SK-N-SH treated with all-trans-retinoic acid at 6 μM for 48 hours (cell line): ENCODE measurements around the gene MAML3.
A peak's percentile ranks its signal among the peaks of the same experiment; 100 is the strongest.

ENCODE experiments used
- ATAC-seq: fragments of 200-7000 bp; cut with Tn5 transposase; 3 replicates; pipeline ENCODE4 v1.9.1; 2020; ENCODE audit warnings: mild to moderate bottlenecking, moderate library complexity
- ARNTL ChIP-seq: fragments of 450-650 bp; formaldehyde crosslinking; IDR thresholded peaks from 2 replicates; pipeline ENCODE4 v1.5.0; 2020; ENCODE audit warnings: low read depth, mild to moderate bottlenecking, moderate library complexity, borderline replicate concordance
- BACH2 ChIP-seq: fragments of 250-450 bp; sonication (Bioruptor Pico); IDR thresholded peaks from 2 replicates; pipeline ENCODE4 v1.9.0; 2021; ENCODE audit warnings: mild to moderate bottlenecking, borderline replicate concordance
- CSDC2 ChIP-seq: fragments of 250-450 bp; sonication (Bioruptor Pico); IDR thresholded peaks from 2 replicates; pipeline ENCODE4 v1.5.0; 2020; ENCODE audit warnings: mild to moderate bottlenecking, moderate library complexity
- ESRRG ChIP-seq: fragments of 250-450 bp; sonication (Bioruptor Pico); IDR thresholded peaks from 2 replicates; pipeline ENCODE4 v1.6.1; 2021; ENCODE audit warnings: mild to moderate bottlenecking
- GLIS3 ChIP-seq: fragments of 250-450 bp; sonication (Bioruptor Pico); IDR thresholded peaks from 2 replicates; pipeline ENCODE4 v1.5.0; 2020; ENCODE audit warnings: mild to moderate bottlenecking, moderate library complexity
- ISL1 ChIP-seq: fragments of 250-450 bp; sonication (Bioruptor Pico); IDR thresholded peaks from 2 replicates; pipeline ENCODE4 v2.1.2; 2022; ENCODE audit warnings: mild to moderate bottlenecking, moderate library complexity
- OSR1 ChIP-seq: fragments of 250-450 bp; sonication (Bioruptor Pico); IDR thresholded peaks from 2 replicates; pipeline ENCODE4 v1.8.0; 2022; ENCODE audit warnings: moderate library complexity, mild to moderate bottlenecking, inconsistent platforms
- PATZ1 ChIP-seq: fragments of 250-450 bp; sonication (Bioruptor Pico); IDR thresholded peaks from 2 replicates; pipeline ENCODE4 v1.8.0; 2020; ENCODE audit warnings: mild to moderate bottlenecking, moderate library complexity, borderline replicate concordance
- POU6F1 ChIP-seq: fragments of 250-450 bp; sonication (Bioruptor Pico); IDR thresholded peaks from 2 replicates; pipeline ENCODE4 v1.8.0; 2021; ENCODE audit warnings: low read depth, mild to moderate bottlenecking, moderate library complexity, borderline replicate concordance
- PPARA ChIP-seq: fragments of 250-450 bp; sonication (Bioruptor Pico); IDR thresholded peaks from 2 replicates; pipeline ENCODE4 v1.5.0; 2020; ENCODE audit warnings: mild to moderate bottlenecking, borderline replicate concordance
- RARB ChIP-seq: fragments of 250-450 bp; sonication (Bioruptor Pico); IDR thresholded peaks from 2 replicates; pipeline ENCODE4 v1.8.0; 2021; ENCODE audit warnings: mild to moderate bottlenecking, moderate library complexity
- TCF4 ChIP-seq: fragments of 250-450 bp; sonication (Bioruptor Pico); IDR thresholded peaks from 2 replicates; pipeline ENCODE4 v1.8.0; 2021; ENCODE audit warnings: mild to moderate bottlenecking, moderate library complexity, borderline replicate concordance
- TSHZ2 ChIP-seq: fragments of 250-450 bp; sonication (Bioruptor Pico); IDR thresholded peaks from 2 replicates; pipeline ENCODE4 v1.5.0; 2020; ENCODE audit warnings: mild to moderate bottlenecking, moderate library complexity
- ZFP30 ChIP-seq: fragments of 450-650 bp; formaldehyde crosslinking; IDR thresholded peaks from 2 replicates; pipeline ENCODE4 v1.5.0; 2022; ENCODE audit warnings: mild to moderate bottlenecking, moderate library complexity
- ZNF565 ChIP-seq: fragments of 450-650 bp; formaldehyde crosslinking; conservative IDR thresholded peaks from 2 replicates; pipeline ENCODE4 v1.5.0; 2020; ENCODE audit warnings: low read depth, mild to moderate bottlenecking, moderate library complexity
- ZNF70 ChIP-seq: fragments of 450-650 bp; formaldehyde crosslinking; IDR thresholded peaks from 2 replicates; pipeline ENCODE4 v1.5.0; 2020; ENCODE audit warnings: mild to moderate bottlenecking, moderate library complexity
- TF ChIP-seq, protein P1 (sequence below): fragments of 250-450 bp; sonication (Bioruptor Pico); IDR thresholded peaks from 2 replicates; pipeline ENCODE4 v1.5.1; 2021; ENCODE audit warnings: mild to moderate bottlenecking, moderate library complexity

MAML3 gene

DNA sequence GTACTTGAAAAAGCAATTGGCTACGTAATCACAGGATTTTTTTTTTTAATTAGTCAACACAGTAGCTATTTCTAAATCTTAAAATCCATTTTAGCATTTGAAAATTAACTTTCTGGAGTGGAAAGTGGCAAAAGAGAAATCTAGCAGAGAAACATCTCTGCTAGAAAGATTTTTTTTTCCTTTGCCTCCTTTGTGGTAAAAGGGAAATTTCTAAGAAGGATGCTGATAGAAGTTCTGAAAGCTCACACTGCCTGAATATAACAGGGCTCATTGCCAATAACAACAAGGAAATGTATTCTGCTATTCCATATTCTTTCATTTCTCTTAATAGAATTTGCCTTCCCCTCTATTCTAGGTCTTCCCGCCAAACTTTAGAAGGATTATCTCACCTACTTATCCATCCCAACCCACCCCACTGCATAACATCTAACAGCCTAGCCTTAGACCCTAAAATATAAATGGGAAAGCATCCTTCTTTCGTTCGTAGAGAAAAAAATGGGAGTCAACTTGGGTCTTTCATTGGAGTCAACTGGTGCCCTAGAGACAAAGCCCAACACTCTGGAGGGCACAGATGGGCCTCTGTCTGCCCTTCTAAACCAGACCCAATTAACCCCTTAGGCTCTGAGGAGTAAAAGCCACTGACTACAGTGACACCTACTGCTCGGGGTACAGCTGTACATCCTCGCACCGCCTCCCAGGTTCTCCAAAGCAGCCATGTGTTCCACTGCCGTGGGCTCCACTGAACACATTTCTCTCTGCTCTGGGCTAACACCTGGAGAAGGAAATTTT, 103.9 kb downstream of the MAML3 start:
- ATAC-seq: peak; percentile 77
- TF ChIP-seq OSR1 (CRISPR knock-in tag) (no peak), BACH2 (CRISPR knock-in tag) (no peak), GLIS3 (no peak), ESRRG (no peak), RARB (CRISPR knock-in tag) (no peak), ZNF565 (no peak), TSHZ2 (CRISPR knock-in tag) (peak; percentile 72), ZFP30 (CRISPR knock-in tag) (no peak), CSDC2 (no peak), PATZ1 (no peak), ARNTL (CRISPR knock-in tag) (no peak), PPARA (CRISPR knock-in tag) (no peak), TCF4 (peak; percentile 36; the same call in 1 of the 2 replicates), ISL1 (CRISPR knock-in tag) (0 out of 2 replicates have a peak, but pooled peaks have one; percentile 5)
- TF ChIP-seq, protein P1, sequence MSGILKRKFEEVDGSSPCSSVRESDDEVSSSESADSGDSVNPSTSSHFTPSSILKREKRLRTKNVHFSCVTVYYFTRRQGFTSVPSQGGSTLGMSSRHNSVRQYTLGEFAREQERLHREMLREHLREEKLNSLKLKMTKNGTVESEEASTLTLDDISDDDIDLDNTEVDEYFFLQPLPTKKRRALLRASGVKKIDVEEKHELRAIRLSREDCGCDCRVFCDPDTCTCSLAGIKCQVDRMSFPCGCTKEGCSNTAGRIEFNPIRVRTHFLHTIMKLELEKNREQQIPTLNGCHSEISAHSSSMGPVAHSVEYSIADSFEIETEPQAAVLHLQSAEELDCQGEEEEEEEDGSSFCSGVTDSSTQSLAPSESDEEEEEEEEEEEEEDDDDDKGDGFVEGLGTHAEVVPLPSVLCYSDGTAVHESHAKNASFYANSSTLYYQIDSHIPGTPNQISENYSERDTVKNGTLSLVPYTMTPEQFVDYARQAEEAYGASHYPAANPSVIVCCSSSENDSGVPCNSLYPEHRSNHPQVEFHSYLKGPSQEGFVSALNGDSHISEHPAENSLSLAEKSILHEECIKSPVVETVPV (CRISPR knock-in tag): no peak

DNA sequence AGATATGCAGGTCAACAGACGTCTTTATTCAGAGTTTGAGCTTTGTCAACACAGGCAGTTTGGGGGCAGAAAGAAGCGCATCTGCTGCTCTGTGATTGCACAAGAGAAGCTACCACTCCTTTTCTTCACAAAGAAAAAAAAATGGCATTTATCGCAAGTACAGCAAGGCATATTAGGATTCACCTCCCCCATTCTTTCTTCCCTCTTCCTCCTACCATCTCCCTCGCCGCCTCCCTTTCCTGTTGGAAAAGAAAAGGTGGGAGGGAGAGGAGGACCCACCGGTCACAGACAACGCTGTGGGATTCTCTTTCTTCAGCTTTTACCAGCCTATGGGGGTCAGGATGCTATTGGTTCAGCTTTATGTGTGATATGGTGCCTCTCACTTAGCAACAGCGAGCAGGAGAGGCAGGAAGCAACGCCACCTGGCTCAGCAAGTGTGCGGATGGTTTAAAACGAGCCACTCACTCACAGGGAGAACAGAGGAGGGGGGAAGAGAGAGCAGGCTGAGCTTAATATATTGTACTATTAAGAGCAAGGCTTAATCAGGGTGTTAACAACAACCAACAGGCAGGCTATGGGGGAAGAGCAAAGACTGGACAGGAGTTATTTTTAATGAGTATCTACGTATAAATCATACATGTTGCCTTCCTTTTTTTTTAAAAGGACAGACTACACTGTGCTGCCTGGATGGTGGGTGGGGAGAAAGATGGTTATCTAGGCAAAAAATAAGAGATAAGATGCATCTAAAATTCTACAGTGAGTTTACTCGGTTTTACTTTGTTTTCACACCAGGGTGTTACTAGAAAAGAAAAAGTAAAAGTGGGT, 104.7 kb downstream of the MAML3 start:
- peak; percentile 90 for ATAC-seq
- TF ChIP-seq POU6F1: no peak
- TF ChIP-seq, protein P1 (CRISPR knock-in tag): peak; percentile 24; the same call in 1 of the 2 replicates
- 0 out of 2 replicates have a peak, but pooled peaks have one; percentile 9 for TF ChIP-seq ZNF70 (CRISPR knock-in tag)
- 0 out of 2 replicates have a peak, but pooled peaks have one; percentile 22 for TF ChIP-seq TSHZ2 (CRISPR knock-in tag)
